ENCODE measurements around the gene OBSCN. TPM values are rescaled to one million over a fixed set of nuclear protein-coding genes. Genes with fewer than 3 reads are reported as not detected.
"Not testable (repeated sequence)": the region's sequence is repeated elsewhere in the genome, so short reads cannot be mapped to it uniquely, and the experiment has no call there.

The OBSCN gene
- total RNA-seq, 1 donor from 2014 or later = 25.7 TPM

DNA sequence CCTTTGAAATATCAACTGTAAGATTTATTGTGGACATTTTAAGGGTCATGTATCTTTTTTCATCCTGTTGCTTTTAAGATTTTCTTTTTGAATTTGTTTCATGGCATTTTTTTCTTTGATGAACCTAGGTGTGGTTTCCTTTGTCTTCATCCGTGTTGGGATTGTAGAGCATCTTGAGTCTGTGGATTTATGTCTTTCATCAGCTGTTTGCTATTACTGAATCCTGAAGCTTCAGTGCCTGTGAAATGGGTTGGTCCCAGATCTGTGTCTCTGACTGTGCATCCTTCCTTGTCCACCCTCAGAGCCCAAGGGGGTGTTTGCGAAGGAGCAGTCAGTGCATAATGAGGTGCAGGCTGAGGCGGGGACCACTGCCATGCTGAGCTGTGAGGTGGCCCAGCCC is 37.3 kb downstream of the OBSCN start:
- Mint-ChIP-seq H3K4me3 (ENCODE audit: unreplicated experiment) (no peak overlapping the region), H3K36me3 (ENCODE audit: unreplicated experiment) (peaks cover 52% of the 10 kb centered on the region), H3K9me3 (ENCODE audit: unreplicated experiment) (peaks cover 17% of the 10 kb centered on the region), H3K27me3 (ENCODE audit: unreplicated experiment) (peaks cover 9% of the 10 kb centered on the region), H3K4me1 (ENCODE audit: low read depth, unreplicated experiment) (no peaks in the 10 kb centered on the region), H3K27ac (ENCODE audit: unreplicated experiment) (no peak overlapping the region)
- DNase-seq = no peak
- TF ChIP-seq, protein P1, sequence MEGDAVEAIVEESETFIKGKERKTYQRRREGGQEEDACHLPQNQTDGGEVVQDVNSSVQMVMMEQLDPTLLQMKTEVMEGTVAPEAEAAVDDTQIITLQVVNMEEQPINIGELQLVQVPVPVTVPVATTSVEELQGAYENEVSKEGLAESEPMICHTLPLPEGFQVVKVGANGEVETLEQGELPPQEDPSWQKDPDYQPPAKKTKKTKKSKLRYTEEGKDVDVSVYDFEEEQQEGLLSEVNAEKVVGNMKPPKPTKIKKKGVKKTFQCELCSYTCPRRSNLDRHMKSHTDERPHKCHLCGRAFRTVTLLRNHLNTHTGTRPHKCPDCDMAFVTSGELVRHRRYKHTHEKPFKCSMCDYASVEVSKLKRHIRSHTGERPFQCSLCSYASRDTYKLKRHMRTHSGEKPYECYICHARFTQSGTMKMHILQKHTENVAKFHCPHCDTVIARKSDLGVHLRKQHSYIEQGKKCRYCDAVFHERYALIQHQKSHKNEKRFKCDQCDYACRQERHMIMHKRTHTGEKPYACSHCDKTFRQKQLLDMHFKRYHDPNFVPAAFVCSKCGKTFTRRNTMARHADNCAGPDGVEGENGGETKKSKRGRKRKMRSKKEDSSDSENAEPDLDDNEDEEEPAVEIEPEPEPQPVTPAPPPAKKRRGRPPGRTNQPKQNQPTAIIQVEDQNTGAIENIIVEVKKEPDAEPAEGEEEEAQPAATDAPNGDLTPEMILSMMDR (IDR thresholded peaks at IDR 0.05; ENCODE audit: partially characterized antibody, unreplicated experiment) = no peak

DNA sequence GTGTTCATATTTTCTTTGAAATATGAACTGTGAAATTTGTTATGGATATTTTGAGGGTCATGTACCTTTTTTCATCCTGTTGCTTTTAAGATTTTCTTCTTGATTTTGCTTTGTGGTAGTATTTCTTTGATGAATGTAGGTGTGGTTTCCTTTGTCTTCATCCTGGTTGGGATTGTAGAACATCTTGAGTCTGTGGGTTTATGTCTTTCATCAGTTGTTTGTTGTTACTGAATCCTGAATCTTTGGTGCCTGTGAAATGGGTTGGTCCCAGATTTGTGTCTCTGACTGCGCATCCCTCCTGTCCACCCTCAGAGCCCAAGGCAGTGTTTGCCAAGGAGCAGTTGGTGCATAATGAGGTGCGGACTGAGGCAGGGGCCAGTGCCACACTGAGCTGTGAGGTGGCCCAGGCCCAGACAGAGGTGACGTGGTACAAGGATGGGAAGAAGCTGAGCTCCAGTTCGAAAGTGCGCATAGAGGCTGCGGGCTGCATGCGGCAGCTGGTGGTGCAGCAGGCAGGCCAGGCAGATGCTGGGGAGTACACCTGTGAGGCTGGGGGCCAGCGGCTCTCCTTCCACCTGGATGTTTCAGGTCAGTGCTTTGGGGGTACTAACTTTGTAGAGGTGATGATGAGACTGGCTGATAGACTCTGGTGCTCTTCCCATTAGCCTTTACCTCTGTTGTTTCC is 38.5 kb downstream of the OBSCN start:
- no peak for DNase-seq
- TF ChIP-seq, protein P1 (IDR thresholded peaks at IDR 0.05; ENCODE audit: partially characterized antibody, unreplicated experiment) = no peak
- Mint-ChIP-seq H3K27me3 (ENCODE audit: unreplicated experiment) (peaks cover 7% of the 10 kb centered on the region), H3K9me3 (ENCODE audit: unreplicated experiment) (peaks cover 16% of the 10 kb centered on the region), H3K36me3 (ENCODE audit: unreplicated experiment) (peaks cover 47% of the 10 kb centered on the region), H3K4me1 (ENCODE audit: low read depth, unreplicated experiment) (no peaks in the 10 kb centered on the region), H3K27ac (ENCODE audit: unreplicated experiment) (no peak overlapping the region), H3K4me3 (ENCODE audit: unreplicated experiment) (no peak overlapping the region)

DNA sequence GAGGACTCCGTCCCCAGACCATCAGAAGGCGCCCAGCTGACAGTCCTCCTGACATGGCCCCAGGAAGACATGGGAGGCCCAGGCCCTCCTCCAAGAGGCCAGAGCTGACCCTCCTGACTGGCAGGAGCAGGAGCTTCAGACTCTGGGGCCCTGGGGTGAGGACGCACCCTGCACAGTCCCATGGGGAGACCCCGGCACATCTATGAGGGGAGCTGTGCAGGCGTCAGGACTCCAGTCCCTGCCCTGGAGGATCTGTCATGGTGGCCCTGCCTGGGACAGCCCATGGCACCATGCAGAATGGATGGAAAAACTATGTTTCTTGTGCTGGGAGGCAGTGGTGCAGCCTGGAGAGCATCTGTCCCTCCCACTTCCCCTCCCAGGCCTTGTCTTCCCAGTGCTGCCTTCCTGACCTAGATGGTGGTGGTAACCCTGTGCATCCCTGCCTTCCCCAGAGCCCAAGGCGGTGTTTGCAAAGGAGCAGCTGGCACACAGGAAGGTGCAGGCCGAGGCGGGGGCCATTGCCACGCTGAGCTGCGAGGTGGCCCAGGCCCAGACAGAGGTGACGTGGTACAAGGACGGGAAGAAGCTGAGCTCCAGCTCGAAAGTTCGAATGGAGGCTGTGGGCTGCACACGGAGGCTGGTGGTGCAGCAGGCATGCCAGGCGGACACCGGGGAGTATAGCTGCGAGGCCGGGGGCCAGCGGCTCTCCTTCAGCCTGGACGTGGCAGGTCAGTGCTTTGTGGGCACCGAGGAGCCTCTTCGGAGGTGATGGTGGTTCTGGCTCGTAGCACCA is 41.9 kb downstream of the OBSCN start:
- Mint-ChIP-seq H3K27ac (ENCODE audit: unreplicated experiment) (no peak overlapping the region), H3K9me3 (ENCODE audit: unreplicated experiment) (peaks cover 12% of the 10 kb centered on the region), H3K36me3 (ENCODE audit: unreplicated experiment) (peaks cover 23% of the 10 kb centered on the region), H3K4me3 (ENCODE audit: unreplicated experiment) (no peak overlapping the region), H3K27me3 (ENCODE audit: unreplicated experiment) (peaks cover 7% of the 10 kb centered on the region), H3K4me1 (ENCODE audit: low read depth, unreplicated experiment) (no peaks in the 10 kb centered on the region)
- no peak for DNase-seq
- TF ChIP-seq, protein P1 (IDR thresholded peaks at IDR 0.05; ENCODE audit: partially characterized antibody, unreplicated experiment) = no peak

DNA sequence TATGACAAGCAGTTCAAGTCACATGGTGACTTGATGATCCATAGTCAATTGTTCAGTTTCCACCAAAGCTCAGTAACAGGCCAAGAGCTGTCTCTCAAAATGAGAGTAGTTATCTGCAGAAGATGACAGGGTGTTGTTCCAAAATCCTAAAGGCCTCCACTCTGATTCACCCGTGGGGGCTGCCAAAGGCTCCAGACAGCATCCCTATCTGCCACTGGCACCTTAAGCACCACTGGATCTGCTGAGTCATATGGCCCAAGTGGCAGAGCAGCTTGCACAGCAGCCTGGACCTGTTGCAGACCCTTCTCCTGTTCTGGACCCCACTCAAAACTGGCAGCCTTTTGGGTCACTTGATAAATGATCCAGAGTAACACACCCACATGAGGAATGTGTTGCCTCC is 44.6 kb downstream of the OBSCN start:
- not testable (repeated sequence) for DNase-seq; H3K9me3 Mint-ChIP-seq (ENCODE audit: unreplicated experiment); H3K4me1 Mint-ChIP-seq (ENCODE audit: low read depth, unreplicated experiment); H3K27me3 Mint-ChIP-seq (ENCODE audit: unreplicated experiment); H3K4me3 Mint-ChIP-seq (ENCODE audit: unreplicated experiment); H3K27ac Mint-ChIP-seq (ENCODE audit: unreplicated experiment)
- peaks cover 13% of the 10 kb centered on the region for H3K36me3 Mint-ChIP-seq (ENCODE audit: unreplicated experiment)

DNA sequence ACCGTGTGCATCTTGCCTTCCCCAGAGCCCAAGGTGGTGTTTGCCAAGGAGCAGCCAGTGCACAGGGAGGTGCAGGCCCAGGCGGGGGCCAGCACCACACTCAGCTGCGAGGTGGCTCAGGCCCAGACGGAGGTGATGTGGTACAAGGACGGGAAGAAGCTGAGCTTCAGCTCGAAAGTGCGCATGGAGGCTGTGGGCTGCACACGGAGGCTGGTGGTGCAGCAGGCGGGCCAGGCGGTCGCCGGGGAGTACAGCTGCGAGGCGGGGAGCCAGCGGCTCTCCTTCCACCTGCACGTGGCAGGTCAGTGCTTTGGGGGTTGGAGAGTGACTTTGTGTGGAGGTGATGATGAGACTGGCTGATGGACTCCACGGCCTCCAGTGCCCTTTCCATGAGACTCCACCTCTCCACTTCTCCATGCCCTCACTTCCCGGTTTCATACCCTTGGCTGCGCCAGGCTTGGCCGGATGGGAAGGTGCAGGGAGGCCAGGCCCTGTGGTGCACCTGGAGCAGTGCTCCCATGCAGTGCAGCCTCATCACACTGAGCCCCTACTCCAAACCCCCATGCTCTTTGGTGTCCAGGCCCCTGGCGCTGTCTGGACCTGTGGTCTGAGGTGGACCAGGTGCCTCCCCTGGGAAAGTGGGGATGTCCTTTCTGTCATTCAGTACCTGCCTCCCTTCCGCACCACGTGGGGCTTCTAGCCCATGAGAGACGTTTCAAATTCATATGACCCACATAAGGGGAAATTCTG is 49.0 kb downstream of the OBSCN start:
- no peak for DNase-seq
- Mint-ChIP-seq H3K27ac (ENCODE audit: unreplicated experiment) (no peak overlapping the region), H3K27me3 (ENCODE audit: unreplicated experiment) (peaks cover 1% of the 10 kb centered on the region), H3K36me3 (ENCODE audit: unreplicated experiment) (peaks cover 14% of the 10 kb centered on the region), H3K4me3 (ENCODE audit: unreplicated experiment) (no peak overlapping the region), H3K4me1 (ENCODE audit: low read depth, unreplicated experiment) (no peaks in the 10 kb centered on the region), H3K9me3 (ENCODE audit: unreplicated experiment) (peaks cover 4% of the 10 kb centered on the region)
- TF ChIP-seq, protein P1 (IDR thresholded peaks at IDR 0.05; ENCODE audit: partially characterized antibody, unreplicated experiment) = no peak

Data from glutamatergic neuron (in vitro differentiated cells).